K562 (cell line): ENCODE measurements around the gene MAPK13. TPM values are rescaled to one million over a fixed set of nuclear protein-coding genes. Genes with fewer than 3 reads are reported as not detected.

Experiments
- FOXK2 ChIP-seq, 2 experiments: fragments of 450-650 bp; IDR thresholded peaks in 1 of 2; conservative IDR thresholded peaks in 1 of 2; 2 replicates each; pipeline ENCODE4 v1.6.1; 2016; ENCODE audit warnings: low read depth in 2 of 2, mild to moderate bottlenecking in 1 of 2
- GABPA ChIP-seq: fragments of 200-800 bp; sonication (Bioruptor generic); conservative IDR thresholded peaks from 2 replicates; pipeline ENCODE4 v1.6.1; 2016; ENCODE audit warnings: low read depth, missing genetic modification characterization, missing compliant biosample characterization
- GTF2F1 ChIP-seq: IDR thresholded peaks from 2 replicates; pipeline ENCODE4 v1.6.1; 2011; ENCODE audit warnings: low read depth, low read length, improper control_type of control experiment
- PHB ChIP-seq: fragments of 250-450 bp; sonication (Bioruptor Pico); IDR thresholded peaks from 2 replicates; pipeline ENCODE4 v1.5.0; 2021
- PURB ChIP-seq: sonication (generic); formaldehyde crosslinking; IDR thresholded peaks from 2 replicates; pipeline ENCODE4 v1.9.0; 2021; ENCODE audit warnings: low read depth, mild to moderate bottlenecking, missing genetic modification reagents
- ZNF165 ChIP-seq: fragments of 250-450 bp; sonication (Bioruptor Pico); IDR thresholded peaks from 2 replicates; pipeline ENCODE4 v1.4.0; 2020; ENCODE audit warnings: borderline replicate concordance
- ZNF253 ChIP-seq: fragments of 250-450 bp; sonication (Bioruptor Pico); conservative IDR thresholded peaks from 2 replicates; pipeline ENCODE4 v1.6.1; 2021; ENCODE audit warnings: mild to moderate bottlenecking
- ZNF592 ChIP-seq: fragments of 450-650 bp; IDR thresholded peaks from 2 replicates; pipeline ENCODE4 v1.6.1; 2017; ENCODE audit warnings: antibody characterized with exemption, mild to moderate bottlenecking
- polyA plus RNA-seq, 8 experiments: library from polyadenylated mRNA; depleted of rRNA in 4 of 8; stranded (reverse) in 5 of 8; unstranded in 3 of 8; fragments of >200 nt; fragmentation: Nextera tagmentation in 2 of 8; fragmentation: Illumina TruSeq in 1 of 8; extraction: Ambion mirVana in 2 of 8; extraction: Trizol in 1 of 8; gene quantifications; 2 replicates each; pipeline versions ENCODE4 v1.2.1 to v1.2.3, GENCODE V29; 2011 to 2014; ENCODE audit warnings: inconsistent platforms in 1 of 8, missing spikeins in 1 of 8
- total RNA-seq, 7 experiments: library from RNA; depleted of rRNA in 6 of 7; stranded (reverse); fragments of >200 nt in 6 of 7; fragmentation: Illumina TruSeq in 2 of 7; extraction: Trizol in 2 of 7; gene quantifications; 2 replicates each; pipeline versions ENCODE4 v1.2.1 to v1.2.3, GENCODE V29; 2011 to 2021; ENCODE audit warnings: low replicate concordance in 1 of 7

The MAPK13 gene
- total and polyA plus RNA-seq, 9 of the 15 experiments (the other 6 are each of a cell fraction or from before 2014, with no cell fraction given) = 0.03 to 2.3 (median 0.48) TPM; not detected in 1

GRCh38 chr6:36120539-36120938, 9.8 kb upstream of the MAPK13 start (continued):
- TF ChIP-seq PURB (CRISPR knock-in tag) (0 out of 2 replicates have a peak, but pooled peaks have one; percentile 56), PHB (CRISPR knock-in tag) (no peak), ZNF253 (CRISPR knock-in tag) (no peak), FOXK2 (conservative IDR thresholded peaks at IDR 0.05 in 1 of 2, IDR thresholded peaks at IDR 0.05 in 1 of 2; ENCODE audit: low read depth in 2 of 2) (no peak), ZNF165 (CRISPR knock-in tag) (no peak), GABPA (tag) (peak; percentile 38; the same call in 1 of the 2 replicates), ZNF592 (peak; percentile 64), GTF2F1 (no peak)
